Activated CD4-positive, alpha-beta T cell treated with anti-CD3 and anti-CD28 coated beads, Interleukin-2, amount 50 U/mL, for 4 hours (primary cell): ENCODE data around the gene RPN2.

Experiments
- DNase-seq, 2 experiments: peaks; one replicate each; pipeline ENCODE4 v3.0.0-alpha.2; 2020

RPN2 gene

GRCh38 chr20:37219751-37220668 lies 40.9 kb downstream of the RPN2 start:
- DNase-seq, result no peak

GRCh38 chr20:37220731-37221130 lies 41.6 kb downstream of the RPN2 start:
- no peak for DNase-seq

- no peak for DNase-seq
Observed at GRCh38 chr20:37222086-37222485, 43.0 kb downstream of the RPN2 start.

DNA sequence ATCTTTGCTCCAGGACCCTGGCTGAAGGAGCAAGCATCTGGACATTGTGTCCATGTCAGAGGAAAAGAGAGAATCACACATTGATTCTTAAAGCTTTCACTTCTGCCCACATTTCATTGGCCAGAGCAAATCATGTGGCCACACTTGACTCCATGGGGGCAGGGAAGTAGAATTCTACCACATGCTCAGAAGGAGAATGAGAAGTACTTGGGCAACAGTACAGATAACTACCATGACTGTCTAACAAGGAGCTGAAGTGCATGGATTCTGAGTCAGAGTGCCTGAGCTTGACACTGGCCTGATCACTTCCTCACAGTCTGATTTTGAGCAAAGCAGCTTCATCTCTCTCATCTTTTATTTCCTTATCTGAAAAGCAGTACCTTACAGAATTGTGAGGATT lies 43.9 kb downstream of the RPN2 start:
- DNase-seq, result no peak

- no peak for DNase-seq
Observed at GRCh38 chr20:37225146-37225545, 46.0 kb downstream of the RPN2 start.

DNA sequence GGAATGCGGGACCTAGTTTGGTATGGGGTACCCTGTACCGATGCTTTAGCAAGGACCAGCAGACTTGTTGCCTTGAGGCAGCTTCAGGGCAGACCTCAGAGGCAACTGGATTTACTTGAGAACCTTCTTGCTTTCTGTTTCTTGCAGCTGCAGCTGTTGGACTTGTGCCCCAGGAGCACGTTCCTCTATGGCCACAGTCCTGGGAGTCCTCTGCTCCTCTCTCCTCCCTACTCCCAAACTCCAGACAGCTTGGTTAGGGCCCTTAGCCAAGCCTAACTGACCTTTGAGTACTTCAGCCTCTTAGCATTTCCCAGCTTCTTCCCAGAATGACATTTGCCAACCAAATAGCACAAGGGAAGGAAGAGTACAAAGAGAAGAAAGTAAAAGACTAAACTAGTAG lies 47.8 kb downstream of the RPN2 start:
- DNase-seq, result no peak

- no peak for DNase-seq
Observed at GRCh38 chr20:37228082-37228481, 49.0 kb downstream of the RPN2 start.

DNA sequence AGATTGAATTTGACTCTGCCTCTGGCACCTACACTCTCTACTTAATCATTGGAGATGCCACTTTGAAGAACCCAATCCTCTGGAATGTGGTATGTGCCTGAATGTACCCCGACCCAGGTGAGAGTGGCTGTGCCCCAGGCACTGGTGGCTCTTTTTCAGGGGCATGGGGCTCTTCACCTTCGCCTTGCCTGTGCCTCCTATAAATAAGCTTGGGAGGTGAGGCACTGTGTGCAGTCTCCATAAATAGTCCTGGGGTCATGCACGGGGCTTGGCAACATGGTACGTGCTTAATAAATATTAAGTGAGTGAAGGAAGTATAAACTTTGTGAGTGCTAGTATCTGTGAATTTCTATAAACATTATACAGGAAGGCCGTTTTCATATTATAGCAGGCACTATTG lies 49.5 kb downstream of the RPN2 start:
- no peak for DNase-seq

GRCh38 chr20:37229357-37229756 lies 50.2 kb downstream of the RPN2 start:
- no peak for DNase-seq

GRCh38 chr20:37230200-37230599 lies 51.1 kb downstream of the RPN2 start:
- DNase-seq, result no peak

- DNase-seq, result no peak
Observed at GRCh38 chr20:37231947-37232630, 53.0 kb downstream of the RPN2 start.

- no peak for DNase-seq
Observed at GRCh38 chr20:37233548-37234253, 54.6 kb downstream of the RPN2 start.

DNA sequence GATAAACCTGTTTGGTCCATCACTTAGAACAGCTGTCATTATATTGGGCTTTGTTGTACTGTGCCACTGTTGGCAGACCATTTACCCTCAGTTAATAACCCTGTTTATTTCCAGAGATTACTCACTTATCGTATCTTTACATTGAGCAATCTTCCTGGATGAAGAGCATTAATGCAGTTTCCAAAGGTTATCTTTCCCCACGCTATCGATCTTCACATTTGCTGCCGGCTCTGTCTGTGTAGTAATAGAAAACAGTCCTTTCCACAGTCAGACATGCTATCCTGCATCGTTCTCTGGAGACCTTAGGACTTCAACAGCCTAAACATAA lies 55.1 kb downstream of the RPN2 start:
- no peak for DNase-seq

DNA sequence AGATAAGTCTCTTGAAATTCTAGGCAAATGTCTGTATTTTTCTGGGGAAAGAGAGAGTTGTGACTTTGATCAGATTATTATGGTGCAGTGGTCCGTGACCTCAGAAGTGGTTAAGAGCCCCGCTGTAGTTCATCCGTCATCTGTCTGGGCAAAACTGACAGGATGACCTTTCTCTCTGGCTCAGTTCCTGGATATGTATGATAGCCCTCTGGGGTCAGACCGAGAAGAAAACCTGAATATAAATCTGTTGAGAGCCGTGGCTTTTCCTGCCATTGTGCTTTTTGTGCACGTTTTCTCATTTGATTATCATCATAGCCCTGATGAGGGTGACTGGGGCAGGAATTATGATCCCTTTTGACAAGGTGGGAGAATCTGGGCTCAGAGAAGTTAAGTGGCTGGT lies 55.9 kb downstream of the RPN2 start:
- no peak for DNase-seq

DNA sequence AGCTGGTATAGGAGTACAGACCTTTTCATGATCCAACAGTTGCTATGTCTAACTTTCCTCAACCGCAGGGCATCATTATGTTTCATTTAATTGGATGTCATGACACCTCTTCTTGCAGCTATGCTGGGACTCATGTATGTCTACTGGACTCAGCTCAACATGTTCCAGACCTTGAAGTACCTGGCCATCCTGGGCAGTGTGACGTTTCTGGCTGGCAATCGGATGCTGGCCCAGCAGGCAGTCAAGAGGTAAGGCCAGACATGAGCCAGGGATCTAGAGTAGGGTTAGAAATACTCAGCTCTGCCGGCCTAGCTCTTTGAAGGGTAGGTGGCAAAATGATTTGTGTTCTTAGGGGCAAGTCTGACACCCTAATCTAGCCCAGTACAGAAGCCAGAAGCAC lies 57.3 kb downstream of the RPN2 start:
- DNase-seq, result no peak

DNA sequence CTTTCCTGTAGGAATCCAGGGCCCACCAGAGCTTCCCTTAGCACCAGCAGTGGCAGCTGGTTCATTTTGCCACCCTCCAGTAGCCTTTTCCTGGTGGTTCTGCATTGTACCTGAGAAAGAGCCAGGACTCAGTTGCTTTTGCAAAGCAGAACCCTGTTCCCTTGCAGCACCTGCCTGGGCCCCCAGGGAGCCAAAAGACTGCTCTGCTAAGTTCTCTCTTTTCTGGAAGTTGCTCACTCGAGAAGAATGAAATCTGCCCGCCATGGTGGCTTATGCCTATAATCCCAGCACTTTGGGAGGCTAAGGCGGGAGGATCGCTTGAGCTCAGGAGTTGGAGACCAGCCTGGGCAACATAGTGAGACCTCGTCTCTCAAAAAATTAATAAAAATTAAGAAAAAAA lies 58.5 kb downstream of the RPN2 start:
- DNase-seq, result no peak

- no peak for DNase-seq
Observed at GRCh38 chr20:37238426-37238825, 59.3 kb downstream of the RPN2 start.

- no peak for DNase-seq
Observed at GRCh38 chr20:37238935-37239451, 59.9 kb downstream of the RPN2 start.

GRCh38 chr20:37240337-37241067 lies 61.4 kb downstream of the RPN2 start:
- DNase-seq, result no peak

GRCh38 chr20:37242503-37242902 lies 63.4 kb downstream of the RPN2 start:
- no peak for DNase-seq

DNA sequence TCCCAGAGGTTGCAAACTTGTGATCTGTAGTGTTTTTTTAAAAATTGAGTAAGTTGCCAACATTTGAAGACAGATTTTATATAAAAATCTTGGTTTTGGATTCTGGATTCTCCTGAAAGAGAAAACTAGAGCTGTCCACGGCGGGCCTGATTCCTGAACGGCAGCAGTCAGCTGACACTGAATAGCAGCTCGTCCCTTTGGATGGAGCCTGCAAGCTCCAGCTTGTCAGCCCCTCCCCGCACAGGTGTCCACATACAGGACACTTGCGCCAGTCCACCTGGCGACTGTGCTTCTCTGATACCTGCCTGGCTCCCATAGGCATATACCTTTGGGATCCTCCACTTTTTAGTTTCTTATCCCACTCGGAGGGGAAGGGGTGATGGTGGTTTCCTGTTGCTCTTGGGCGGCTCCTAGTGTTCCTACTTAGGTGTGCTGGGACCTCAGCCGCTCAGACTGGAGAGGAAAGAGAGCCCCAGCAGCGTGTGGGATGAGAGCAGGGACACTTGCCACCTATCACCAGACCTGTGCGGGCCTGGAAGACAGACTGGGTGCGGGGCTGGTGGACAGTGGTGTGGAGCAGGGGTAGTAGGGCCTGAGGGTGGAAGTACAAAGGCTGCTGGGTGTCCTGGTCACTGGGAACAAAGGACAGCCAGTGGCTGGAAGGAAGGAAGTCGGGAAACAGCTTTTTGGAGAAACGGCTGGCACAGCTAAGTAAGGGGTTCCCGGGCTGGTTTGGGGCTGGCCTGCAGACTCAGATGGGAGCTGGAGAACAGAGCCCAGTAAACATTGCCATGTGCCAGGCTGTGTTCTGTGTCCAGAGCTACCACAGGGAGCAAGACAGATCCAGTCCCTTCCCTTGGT lies 64.2 kb downstream of the RPN2 start:
- no peak for DNase-seq
